HCT116 (cell line): ENCODE data around the gene SLCO4A1.

ENCODE experiments used
- CBX3 ChIP-seq: IDR thresholded peaks from 2 replicates; pipeline ENCODE4 v1.6.1; 2012; ENCODE audit warnings: low read depth
- JUND ChIP-seq: IDR thresholded peaks from 2 replicates; pipeline ENCODE4 v1.6.1; 2012
- MAX ChIP-seq: IDR thresholded peaks from 2 replicates; pipeline ENCODE4 v1.6.1; 2012
- POLR2AphosphoS5 ChIP-seq: IDR thresholded peaks from 2 replicates; pipeline ENCODE4 v1.6.1; 2011; ENCODE audit warnings: mild to moderate bottlenecking, low read depth, low read length, moderate library complexity
- RAD21 ChIP-seq: IDR thresholded peaks from 2 replicates; pipeline ENCODE4 v1.6.1; 2012; ENCODE audit warnings: low read depth, mild to moderate bottlenecking
- ZFX ChIP-seq: fragments of 450-650 bp; IDR thresholded peaks from 2 replicates; pipeline ENCODE4 v1.6.1; 2017
- TF ChIP-seq, protein P1 (sequence below), 3 experiments: fragments of 200-600 bp in 1 of 3; sonication (generic) in 1 of 3; IDR thresholded peaks in 2 of 3; conservative IDR thresholded peaks in 1 of 3; 2 replicates each; pipeline ENCODE4 v1.5.1; 2012 to 2017; ENCODE audit warnings: low read depth in 2 of 3, low read length in 2 of 3, antibody characterized with exemption in 1 of 3, borderline replicate concordance in 1 of 3, control low read depth in 1 of 3, mild to moderate bottlenecking in 1 of 3, mixed read lengths in 1 of 3, mixed run types in 1 of 3, moderate library complexity in 1 of 3; ENCODE audit not compliant: insufficient read depth in 1 of 3

DNA sequence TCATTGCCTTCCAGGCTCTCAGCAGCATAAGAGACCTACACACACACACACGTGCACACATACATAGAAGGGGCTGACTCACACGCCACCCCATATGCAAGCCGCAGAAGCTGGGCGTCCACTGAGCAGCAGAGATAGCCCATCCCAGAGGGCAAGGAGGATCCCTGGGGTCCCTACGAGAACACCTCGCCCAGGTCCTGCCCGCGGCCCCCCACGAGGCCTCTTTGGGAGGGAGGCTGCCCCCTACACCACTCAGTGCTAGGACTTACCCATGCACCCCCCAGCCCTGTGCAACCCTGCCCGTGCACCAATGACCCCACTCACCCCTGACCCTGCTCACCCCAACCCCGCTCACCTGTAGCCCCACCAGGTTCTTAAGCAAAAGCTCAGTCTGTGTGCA lies 45.8 kb downstream of the SLCO4A1 start:
- TF ChIP-seq, protein P1, sequence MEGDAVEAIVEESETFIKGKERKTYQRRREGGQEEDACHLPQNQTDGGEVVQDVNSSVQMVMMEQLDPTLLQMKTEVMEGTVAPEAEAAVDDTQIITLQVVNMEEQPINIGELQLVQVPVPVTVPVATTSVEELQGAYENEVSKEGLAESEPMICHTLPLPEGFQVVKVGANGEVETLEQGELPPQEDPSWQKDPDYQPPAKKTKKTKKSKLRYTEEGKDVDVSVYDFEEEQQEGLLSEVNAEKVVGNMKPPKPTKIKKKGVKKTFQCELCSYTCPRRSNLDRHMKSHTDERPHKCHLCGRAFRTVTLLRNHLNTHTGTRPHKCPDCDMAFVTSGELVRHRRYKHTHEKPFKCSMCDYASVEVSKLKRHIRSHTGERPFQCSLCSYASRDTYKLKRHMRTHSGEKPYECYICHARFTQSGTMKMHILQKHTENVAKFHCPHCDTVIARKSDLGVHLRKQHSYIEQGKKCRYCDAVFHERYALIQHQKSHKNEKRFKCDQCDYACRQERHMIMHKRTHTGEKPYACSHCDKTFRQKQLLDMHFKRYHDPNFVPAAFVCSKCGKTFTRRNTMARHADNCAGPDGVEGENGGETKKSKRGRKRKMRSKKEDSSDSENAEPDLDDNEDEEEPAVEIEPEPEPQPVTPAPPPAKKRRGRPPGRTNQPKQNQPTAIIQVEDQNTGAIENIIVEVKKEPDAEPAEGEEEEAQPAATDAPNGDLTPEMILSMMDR (IDR thresholded peaks at IDR 0.05 in 2 of 3, conservative IDR thresholded peaks at IDR 0.05 in 1 of 3; ENCODE audit: borderline replicate concordance in 1 of 3, insufficient read depth in 1 of 3, low read depth in 2 of 3, low read length in 2 of 3) = no peak
- no peak for TF ChIP-seq RAD21
- TF ChIP-seq JUND = no peak
- TF ChIP-seq CBX3 = no peak
- TF ChIP-seq ZFX = no peak
- TF ChIP-seq MAX = no peak
- no peak for TF ChIP-seq POLR2AphosphoS5
